WERI-Rb-1 (cell line): ENCODE data around the gene PHYH.

Source experiments
- DNase-seq: peaks from one replicate; pipeline ENCODE4 v3.0.0-alpha.2; 2020
- H3K27ac ChIP-seq: fragments of 250-450 bp; sonication (Bioruptor Pico); 2 replicates; pipeline ENCODE4 v1.5.1; 2020; ENCODE audit warnings: mild to moderate bottlenecking, moderate library complexity
- H3K27me3 ChIP-seq: fragments of 250-450 bp; sonication (Bioruptor Pico); 2 replicates; pipeline ENCODE4 v1.5.1; 2021; ENCODE audit warnings: mild to moderate bottlenecking, low read depth, moderate library complexity; ENCODE audit not compliant: insufficient read depth, severe bottlenecking
- H3K36me3 ChIP-seq: fragments of 250-450 bp; sonication (Bioruptor Pico); 2 replicates; pipeline ENCODE4 v1.5.1; 2020; ENCODE audit warnings: mild to moderate bottlenecking, moderate library complexity
- H3K4me3 ChIP-seq: 2 replicates; pipeline ENCODE4 v1.5.1; 2011; ENCODE audit warnings: low read depth, mild to moderate bottlenecking, control low read depth, low read length
- H3K9me3 ChIP-seq: fragments of 250-450 bp; sonication (Bioruptor Pico); 2 replicates; pipeline ENCODE4 v1.5.1; 2021; ENCODE audit warnings: mild to moderate bottlenecking, moderate library complexity; ENCODE audit not compliant: severe bottlenecking
- CTCF ChIP-seq: IDR thresholded peaks from 2 replicates; pipeline ENCODE4 v1.5.1; 2011; ENCODE audit warnings: low read depth, mild to moderate bottlenecking, control low read depth, inconsistent platforms, low read length

The PHYH gene

GRCh38 chr10:13309792-13310191, 9.9 kb upstream of the PHYH start:
- no peak for TF ChIP-seq CTCF
- H3K9me3 ChIP-seq = no peaks in the 10 kb centered on the region
- no peak overlapping the region for H3K4me3 ChIP-seq
- no peak for DNase-seq
- no peaks in the 10 kb centered on the region for H3K36me3 ChIP-seq
- H3K27ac ChIP-seq = no peak overlapping the region
- H3K27me3 ChIP-seq = no peaks in the 10 kb centered on the region

- H3K4me3 ChIP-seq = no peak overlapping the region
- no peaks in the 10 kb centered on the region for H3K27me3 ChIP-seq
- no peaks in the 10 kb centered on the region for H3K9me3 ChIP-seq
- H3K27ac ChIP-seq = no peak overlapping the region
- DNase-seq = no peak
- no peak for TF ChIP-seq CTCF
- no peaks in the 10 kb centered on the region for H3K36me3 ChIP-seq
Observed at GRCh38 chr10:13308096-13308495, 8.2 kb upstream of the PHYH start.

- Histone ChIP-seq H3K27me3 (no peaks in the 10 kb centered on the region), H3K36me3 (no peaks in the 10 kb centered on the region), H3K4me3 (no peak overlapping the region), H3K9me3 (no peaks in the 10 kb centered on the region), H3K27ac (no peak overlapping the region)
- no peak for TF ChIP-seq CTCF
- no peak for DNase-seq
Observed at GRCh38 chr10:13306103-13306502, 6.2 kb upstream of the PHYH start.

GRCh38 chr10:13302821-13303555, 3.1 kb upstream of the PHYH start:
- Histone ChIP-seq H3K36me3 (no peaks in the 10 kb centered on the region), H3K27me3 (no peaks in the 10 kb centered on the region), H3K27ac (no peak overlapping the region), H3K4me3 (no peak overlapping the region), H3K9me3 (no peaks in the 10 kb centered on the region)
- TF ChIP-seq CTCF = no peak
- DNase-seq = no peak

- Histone ChIP-seq H3K27me3 (no peaks in the 10 kb centered on the region), H3K27ac (peak overlapping the region; percentile 84; the same call in 1 of the 2 replicates), H3K4me3 (peak overlapping the region; percentile 44), H3K36me3 (no peaks in the 10 kb centered on the region), H3K9me3 (no peaks in the 10 kb centered on the region)
- no peak for DNase-seq
- no peak for TF ChIP-seq CTCF
Observed at GRCh38 chr10:13298748-13299436, 972 bp downstream of the PHYH start.
